HepG2 (cell line): ENCODE measurements around the gene SDR39U1. TPM values are rescaled to one million over a fixed set of nuclear protein-coding genes. Genes with fewer than 3 reads are reported as not detected.

Experiments used
- ATAC-seq: fragments of 200-7000 bp; cut with Tn5 transposase; 3 replicates; pipeline ENCODE4 v1.9.1; 2020; ENCODE audit warnings: mild to moderate bottlenecking, moderate library complexity
- BruUV-seq: library from RNA; stranded (reverse); fragments of 400-500 nt; replicated peaks from 2 replicates; lab custom pipeline; 2021; lab: Mats Ljungman, UMichigan
- CTCF ChIA-PET: fragments of 300-600 bp; formaldehyde crosslinking; extraction: SDS; loops from one replicate; lab custom pipeline; 2021; ENCODE audit warnings: low total read pairs, inconsistent platforms, low intra/inter-chr PET ratio; lab: Yijun Ruan, JAX
- POLR2A ChIA-PET: fragments of 350-600 bp; sonication (Branson Sonifier 250); formaldehyde crosslinking; loops from one replicate; lab custom pipeline; 2020; ENCODE audit warnings: antibody characterized with exemption, inconsistent platforms; lab: Yijun Ruan, JAX
- DNase-seq: peaks from one replicate; pipeline ENCODE4 v3.0.0-alpha.2; 2015; ENCODE audit warnings: low spot score
- FAIRE-seq: peaks from 3 replicates; lab custom pipeline; 2011; peaks lifted over from hg19 to GRCh38; lab: Jason Lieb, UNC
- H2AFZ ChIP-seq: one replicate; pipeline ENCODE4 v1.6.1; 2011; ENCODE audit warnings: low read length, inconsistent platforms
- H3K27ac ChIP-seq: fragments of 300-600 bp; 3 replicates; pipeline ENCODE4 v1.8.0; 2011; ENCODE audit warnings: mixed run types, mild to moderate bottlenecking, mixed read lengths, low read length, inconsistent platforms; ENCODE audit not compliant: insufficient read depth; ENCODE audit errors: extremely low read length
- H3K27me3 ChIP-seq, 2 experiments: fragments of 200-600 bp in 1 of 2; 2 replicates in 1 of 2; 3 replicates in 1 of 2; pipeline versions ENCODE4 v1.6.0 to v1.8.0; 2011; ENCODE audit warnings: low read length in 2 of 2, mild to moderate bottlenecking in 2 of 2, moderate library complexity in 2 of 2, inconsistent platforms in 1 of 2; ENCODE audit not compliant: insufficient read depth in 2 of 2, control insufficient read depth in 1 of 2
- H3K36me3 ChIP-seq, 2 experiments: fragments of 200-600 bp in 1 of 2; replicated peaks in 1 of 2; 2 replicates in 1 of 2; 3 replicates in 1 of 2; pipeline versions ENCODE4 v1.5.1 to v1.8.0; 2011; ENCODE audit warnings: low read length in 2 of 2, inconsistent platforms in 1 of 2; ENCODE audit not compliant: insufficient read depth in 2 of 2, control insufficient read depth in 1 of 2
- H3K4me1 ChIP-seq: 2 replicates; pipeline ENCODE4 v1.5.1; 2012; ENCODE audit warnings: low read length, inconsistent platforms; ENCODE audit not compliant: insufficient read depth
- H3K4me2 ChIP-seq: 2 replicates; pipeline ENCODE4 v1.6.0; 2011; ENCODE audit warnings: low read depth, low read length, inconsistent platforms
- H3K4me3 ChIP-seq, 3 experiments: fragments of 200-600 bp in 1 of 3; sonication (generic), shearing (Covaris generic) in 1 of 3; replicated peaks in 1 of 3; 2 replicates each; pipeline ENCODE4 v1.5.1; 2011 to 2016; ENCODE audit warnings: low read length in 3 of 3, inconsistent platforms in 2 of 3, low read depth in 2 of 3, mild to moderate bottlenecking in 2 of 3, control low read depth in 1 of 3, mixed read lengths in 1 of 3; ENCODE audit not compliant: insufficient read depth in 1 of 3
- H3K79me2 ChIP-seq: one replicate; pipeline ENCODE4 v1.6.1; 2011; ENCODE audit warnings: low read length, inconsistent platforms; ENCODE audit not compliant: insufficient read depth
- H3K9ac ChIP-seq: 2 replicates; pipeline ENCODE4 v1.6.0; 2011; ENCODE audit warnings: mild to moderate bottlenecking, low read depth, low read length, inconsistent platforms; ENCODE audit not compliant: insufficient read depth
- H3K9me3 ChIP-seq: 2 replicates; pipeline ENCODE4 v1.5.1; 2012; ENCODE audit warnings: mild to moderate bottlenecking, low read length
- H4K20me1 ChIP-seq: 2 replicates; pipeline ENCODE4 v1.6.0; 2011; ENCODE audit warnings: inconsistent platforms, mild to moderate bottlenecking, low read length, moderate library complexity; ENCODE audit not compliant: insufficient read depth
- CENPBD1 ChIP-seq: sonication (generic); formaldehyde crosslinking; IDR thresholded peaks from 2 replicates; pipeline ENCODE4 v1.8.0; 2022; ENCODE audit warnings: missing genetic modification reagents, low read depth, mild to moderate bottlenecking, borderline replicate concordance
- CENPX ChIP-seq: sonication (generic); formaldehyde crosslinking; IDR thresholded peaks from 2 replicates; pipeline ENCODE4 v1.9.0; 2021; ENCODE audit warnings: mild to moderate bottlenecking, missing genetic modification reagents, moderate library complexity
- NR1H2 ChIP-seq: sonication (generic); formaldehyde crosslinking; IDR thresholded peaks from 2 replicates; pipeline ENCODE4 v1.8.1; 2022; ENCODE audit warnings: low read depth, missing genetic modification reagents, borderline replicate concordance
- SAP130 ChIP-seq: IDR thresholded peaks from 2 replicates; pipeline ENCODE4 v1.6.1; 2016; ENCODE audit warnings: low read depth
- TFAP4 ChIP-seq: sonication (generic); IDR thresholded peaks from 2 replicates; pipeline ENCODE4 v1.6.1; 2016; ENCODE audit warnings: low read depth, borderline replicate concordance
- ZNF225 ChIP-seq: sonication (generic); formaldehyde crosslinking; IDR thresholded peaks from 2 replicates; pipeline ENCODE4 v1.4.0; 2020; ENCODE audit warnings: mild to moderate bottlenecking, missing genetic modification reagents
- ZNF329 ChIP-seq: sonication (generic); formaldehyde crosslinking; IDR thresholded peaks from 2 replicates; pipeline ENCODE4 v1.9.0; 2021; ENCODE audit warnings: low read depth, mild to moderate bottlenecking, missing genetic modification reagents
- ZNF33A ChIP-seq: sonication (generic); formaldehyde crosslinking; IDR thresholded peaks from 2 replicates; pipeline ENCODE4 v1.5.1; 2020; ENCODE audit warnings: missing genetic modification reagents, mild to moderate bottlenecking, moderate library complexity, borderline replicate concordance
- ZNF782 ChIP-seq: sonication (generic); formaldehyde crosslinking; IDR thresholded peaks from 2 replicates; pipeline ENCODE4 v1.4.0; 2020; ENCODE audit warnings: missing genetic modification reagents, mild to moderate bottlenecking, borderline replicate concordance
- ZNF891 ChIP-seq: sonication (generic); formaldehyde crosslinking; IDR thresholded peaks from 2 replicates; pipeline ENCODE4 v1.5.0; 2020; ENCODE audit warnings: mild to moderate bottlenecking, missing genetic modification reagents
- WGBS: methylation state at CpG from one replicate; pipeline ENCODE4 v1.1.6; 2017; ENCODE audit warnings: low lambda C conversion rate; 5-methylcytosine and 5-hydroxymethylcytosine counted together
- in situ Hi-C: cut with HindIII; loops from 2 replicates; pipeline ENCODE4 v1.10.0; 2017; ENCODE audit warnings: low pct_unique_long_range_greater_than_20kb; ENCODE audit not compliant: extremely low pct_ligation_motif_present
- intact Hi-C: fragments of 100-400 bp; cut with micrococcal nuclease; formaldehyde crosslinking; loops from one replicate; pipeline ENCODE4 v1.10.0; 2022; ENCODE audit not compliant: unreplicated experiment
- polyA plus RNA-seq, 8 experiments: library from polyadenylated mRNA; depleted of rRNA in 3 of 8; stranded (reverse) in 7 of 8; unstranded in 1 of 8; fragments of >200 nt; fragmentation: Illumina TruSeq in 4 of 8; extraction: Trizol in 4 of 8; gene quantifications; 2 replicates each; pipeline versions ENCODE4 v1.2.1 to v1.2.3, GENCODE V29; 2011 to 2016; ENCODE audit warnings: low read depth in 4 of 8, missing spikeins in 1 of 8, mixed read lengths in 1 of 8; ENCODE audit not compliant: insufficient read depth in 1 of 8
- total RNA-seq, 5 experiments: library from RNA; depleted of rRNA; stranded (reverse); fragments of >200 nt; fragmentation: Illumina TruSeq; extraction: Trizol; gene quantifications; 2 replicates each; pipeline ENCODE4 v1.2.3, GENCODE V29; 2016; ENCODE audit warnings: low read depth in 1 of 5
- TF ChIP-seq, protein P1 (sequence below): sonication (generic); formaldehyde crosslinking; conservative IDR thresholded peaks from 2 replicates; pipeline ENCODE4 v1.8.1; 2023; ENCODE audit warnings: missing genetic modification reagents
- TF ChIP-seq, protein P2 (sequence below): fragments of 450-650 bp; IDR thresholded peaks from 2 replicates; pipeline ENCODE4 v1.6.1; 2017; ENCODE audit warnings: mild to moderate bottlenecking
- TF ChIP-seq, protein P3 (sequence below): sonication (generic); formaldehyde crosslinking; conservative IDR thresholded peaks from 2 replicates; pipeline ENCODE4 v1.8.0; 2022; ENCODE audit warnings: mild to moderate bottlenecking, moderate library complexity, missing genetic modification reagents

The SDR39U1 gene
- total and polyA plus RNA-seq, 2 of the 13 experiments (the other 11 are each of a cell fraction or from before 2014, with no cell fraction given) = 34.4 to 129 TPM

DNA sequence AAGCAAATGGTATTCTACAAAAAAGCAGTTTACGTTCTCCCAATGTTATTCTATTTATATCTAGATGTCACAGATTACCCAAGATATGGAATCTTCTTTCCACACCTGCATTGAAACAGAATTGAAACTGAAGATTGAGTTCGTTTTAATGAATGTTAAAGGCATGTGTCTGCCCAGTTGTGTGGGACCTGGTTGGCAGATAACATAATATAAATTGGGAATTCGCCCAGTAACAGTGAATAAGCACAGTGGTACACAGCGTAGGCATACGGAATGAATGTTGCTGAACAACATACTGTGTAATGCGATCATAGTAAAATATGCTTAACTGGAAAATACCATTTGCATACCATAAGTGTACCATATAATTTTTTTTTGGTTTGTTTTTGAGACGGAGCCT, 8.5 kb downstream of the SDR39U1 start:
- Histone ChIP-seq H2AFZ (no peak overlapping the region), H3K36me3 (peaks cover 38 to 52% of the 10 kb centered on the region in 2 experiments), H3K9me3 (no peaks in the 10 kb centered on the region), H3K4me2 (no peak overlapping the region), H3K79me2 (peaks cover 6% of the 10 kb centered on the region), H3K4me3 (no peak overlapping the region), H3K27me3 (no peaks in the 10 kb centered on the region; a peak in 1 of 5 replicates), H3K9ac (no peak overlapping the region), H4K20me1 (peaks cover 16% of the 10 kb centered on the region), H3K4me1 (peaks cover 29% of the 10 kb centered on the region), H3K27ac (no peak overlapping the region)
- POLR2A ChIA-PET = interaction anchor here (0.7 to 4.1 kb wide), 4 partner anchors 68 to 126 kb away, joined by 3 to 39 read pairs (median 14); partner anchors contain the start of gene CIDEB
- WGBS = 90% methylated on average over 7 of the region's 7 CpGs
- no peak for DNase-seq
- no TSS peak for BruUV-seq
- no peak for FAIRE-seq
- ATAC-seq = no peak
- in situ Hi-C loops = loop anchor here (5.0 to 10.0 kb wide), 3 partner anchors 67 to 189 kb away; partner anchors contain the start of genes NFATC4 and TINF2
- intact Hi-C loops = loop anchor here (10.0 kb wide), 1 partner anchor 849 kb away; no protein-coding TSS in a partner anchor
- TF ChIP-seq ZNF33A = no peak
- no peak for TF ChIP-seq ZNF782 (CRISPR knock-in tag)
- TF ChIP-seq, protein P1, sequence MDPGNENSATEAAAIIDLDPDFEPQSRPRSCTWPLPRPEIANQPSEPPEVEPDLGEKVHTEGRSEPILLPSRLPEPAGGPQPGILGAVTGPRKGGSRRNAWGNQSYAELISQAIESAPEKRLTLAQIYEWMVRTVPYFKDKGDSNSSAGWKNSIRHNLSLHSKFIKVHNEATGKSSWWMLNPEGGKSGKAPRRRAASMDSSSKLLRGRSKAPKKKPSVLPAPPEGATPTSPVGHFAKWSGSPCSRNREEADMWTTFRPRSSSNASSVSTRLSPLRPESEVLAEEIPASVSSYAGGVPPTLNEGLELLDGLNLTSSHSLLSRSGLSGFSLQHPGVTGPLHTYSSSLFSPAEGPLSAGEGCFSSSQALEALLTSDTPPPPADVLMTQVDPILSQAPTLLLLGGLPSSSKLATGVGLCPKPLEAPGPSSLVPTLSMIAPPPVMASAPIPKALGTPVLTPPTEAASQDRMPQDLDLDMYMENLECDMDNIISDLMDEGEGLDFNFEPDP (CRISPR knock-in tag) = no peak
- no peak for TF ChIP-seq ZNF329 (CRISPR knock-in tag)
- TF ChIP-seq ZNF891 (CRISPR knock-in tag) = no peak
- no peak for TF ChIP-seq NR1H2 (CRISPR knock-in tag)
- TF ChIP-seq ZNF225 (CRISPR knock-in tag) = no peak
- no peak for TF ChIP-seq SAP130 (CRISPR knock-in tag)
- TF ChIP-seq CENPX = no peak
- no peak for TF ChIP-seq TFAP4
- no peak for TF ChIP-seq CENPBD1 (CRISPR knock-in tag)
- TF ChIP-seq, protein P2, sequence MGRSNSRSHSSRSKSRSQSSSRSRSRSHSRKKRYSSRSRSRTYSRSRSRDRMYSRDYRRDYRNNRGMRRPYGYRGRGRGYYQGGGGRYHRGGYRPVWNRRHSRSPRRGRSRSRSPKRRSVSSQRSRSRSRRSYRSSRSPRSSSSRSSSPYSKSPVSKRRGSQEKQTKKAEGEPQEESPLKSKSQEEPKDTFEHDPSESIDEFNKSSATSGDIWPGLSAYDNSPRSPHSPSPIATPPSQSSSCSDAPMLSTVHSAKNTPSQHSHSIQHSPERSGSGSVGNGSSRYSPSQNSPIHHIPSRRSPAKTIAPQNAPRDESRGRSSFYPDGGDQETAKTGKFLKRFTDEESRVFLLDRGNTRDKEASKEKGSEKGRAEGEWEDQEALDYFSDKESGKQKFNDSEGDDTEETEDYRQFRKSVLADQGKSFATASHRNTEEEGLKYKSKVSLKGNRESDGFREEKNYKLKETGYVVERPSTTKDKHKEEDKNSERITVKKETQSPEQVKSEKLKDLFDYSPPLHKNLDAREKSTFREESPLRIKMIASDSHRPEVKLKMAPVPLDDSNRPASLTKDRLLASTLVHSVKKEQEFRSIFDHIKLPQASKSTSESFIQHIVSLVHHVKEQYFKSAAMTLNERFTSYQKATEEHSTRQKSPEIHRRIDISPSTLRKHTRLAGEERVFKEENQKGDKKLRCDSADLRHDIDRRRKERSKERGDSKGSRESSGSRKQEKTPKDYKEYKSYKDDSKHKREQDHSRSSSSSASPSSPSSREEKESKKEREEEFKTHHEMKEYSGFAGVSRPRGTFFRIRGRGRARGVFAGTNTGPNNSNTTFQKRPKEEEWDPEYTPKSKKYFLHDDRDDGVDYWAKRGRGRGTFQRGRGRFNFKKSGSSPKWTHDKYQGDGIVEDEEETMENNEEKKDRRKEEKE = no peak
- TF ChIP-seq, protein P3, sequence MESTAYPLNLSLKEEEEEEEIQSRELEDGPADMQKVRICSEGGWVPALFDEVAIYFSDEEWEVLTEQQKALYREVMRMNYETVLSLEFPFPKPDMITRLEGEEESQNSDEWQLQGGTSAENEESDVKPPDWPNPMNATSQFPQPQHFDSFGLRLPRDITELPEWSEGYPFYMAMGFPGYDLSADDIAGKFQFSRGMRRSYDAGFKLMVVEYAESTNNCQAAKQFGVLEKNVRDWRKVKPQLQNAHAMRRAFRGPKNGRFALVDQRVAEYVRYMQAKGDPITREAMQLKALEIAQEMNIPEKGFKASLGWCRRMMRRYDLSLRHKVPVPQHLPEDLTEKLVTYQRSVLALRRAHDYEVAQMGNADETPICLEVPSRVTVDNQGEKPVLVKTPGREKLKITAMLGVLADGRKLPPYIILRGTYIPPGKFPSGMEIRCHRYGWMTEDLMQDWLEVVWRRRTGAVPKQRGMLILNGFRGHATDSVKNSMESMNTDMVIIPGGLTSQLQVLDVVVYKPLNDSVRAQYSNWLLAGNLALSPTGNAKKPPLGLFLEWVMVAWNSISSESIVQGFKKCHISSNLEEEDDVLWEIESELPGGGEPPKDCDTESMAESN = no peak
- CTCF ChIA-PET = interaction anchor here (8.8 to 11.8 kb wide), 2 partner anchors 69 to 102 kb away, joined by 235 to 295 read pairs; partner anchors contain the start of genes ADCY4 and NFATC4
